Measurements from ENCODE around the gene TBC1D16.
"Not testable (repeated sequence)": the region's sequence is repeated elsewhere in the genome, so short reads cannot be mapped to it uniquely, and the experiment has no call there.

TBC1D16 gene

DNA sequence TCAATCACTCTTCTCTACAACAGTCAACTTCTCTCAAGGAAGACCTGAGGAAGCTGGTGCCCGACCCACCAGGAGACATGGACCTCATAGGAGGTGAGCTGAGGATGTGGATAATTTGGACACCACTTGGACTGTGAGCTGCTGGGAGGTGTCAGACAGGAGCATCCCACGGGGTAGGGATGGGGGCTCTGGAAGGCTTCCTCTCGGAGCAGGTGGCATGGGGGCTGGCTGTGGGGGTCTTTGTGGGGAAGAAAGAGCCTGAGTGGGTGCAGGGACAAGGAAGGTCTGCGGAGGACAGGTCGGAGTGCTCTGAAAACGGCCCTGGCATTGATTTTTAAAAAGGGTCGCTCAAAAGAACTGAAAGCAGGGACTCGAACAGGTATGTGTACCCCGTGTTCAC is 64.0 kb downstream of the TBC1D16 start:
- no peak for DNase-seq

DNA sequence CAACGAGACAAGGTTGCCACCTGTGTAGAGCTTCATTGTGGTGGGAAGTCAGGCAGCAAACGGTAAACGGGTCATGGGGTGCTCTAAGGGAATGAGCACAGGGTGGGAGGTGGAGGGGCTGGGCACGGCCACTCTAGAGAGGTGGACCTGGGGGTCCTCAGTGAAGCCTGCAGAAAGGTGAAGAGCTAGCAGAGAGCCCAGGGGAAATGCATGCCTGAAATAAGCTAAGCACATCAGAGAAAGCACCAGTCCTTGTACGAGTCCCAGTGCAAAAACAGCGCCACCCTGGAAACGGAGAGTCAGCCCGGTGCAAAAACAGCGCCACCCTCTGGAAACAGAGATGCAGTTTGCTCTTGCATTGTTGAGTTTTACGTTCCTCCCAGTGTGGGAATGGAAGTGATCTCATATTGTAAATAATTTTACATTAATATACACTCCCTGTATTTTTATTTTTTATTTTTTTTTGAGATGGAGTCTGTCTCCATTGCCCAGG is 65.0 kb downstream of the TBC1D16 start:
- peak; percentile 42 for DNase-seq

DNA sequence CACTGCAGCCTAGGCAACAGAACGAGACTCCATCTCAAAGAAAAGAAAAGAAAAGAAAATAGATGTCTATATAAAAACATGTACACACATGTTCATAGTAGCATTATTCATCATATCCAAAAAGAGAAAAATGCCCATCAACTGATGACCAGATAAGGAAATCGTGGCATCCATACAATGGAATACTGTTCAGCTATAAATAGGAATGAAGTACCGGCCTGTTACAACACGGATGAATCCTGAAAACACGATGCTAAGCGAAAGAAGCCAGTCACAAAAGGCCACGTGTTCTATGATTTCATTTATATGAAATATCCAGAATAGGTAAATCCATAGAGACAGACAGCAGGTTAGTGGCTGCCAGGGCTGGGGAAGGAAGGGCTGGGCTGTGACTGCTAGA is 65.8 kb downstream of the TBC1D16 start:
- DNase-seq: no peak

DNA sequence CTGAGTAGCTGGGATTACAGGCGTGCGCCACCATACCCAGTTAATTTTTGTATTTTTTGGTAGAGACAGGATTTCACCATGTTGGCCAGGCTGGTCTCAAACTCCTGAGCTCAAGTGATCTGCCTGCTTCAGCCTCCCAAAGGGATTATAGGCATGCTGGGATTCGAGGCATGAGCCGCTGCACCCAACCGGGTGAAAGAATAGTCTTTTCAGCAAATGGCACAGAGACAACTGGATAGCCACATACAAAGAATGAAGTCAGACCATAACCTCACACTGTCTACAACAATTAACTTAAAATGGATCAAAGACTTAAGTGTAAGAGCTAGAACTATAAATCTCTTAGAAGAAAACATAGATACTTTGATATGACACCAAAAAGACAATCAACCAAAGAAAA is 67.6 kb downstream of the TBC1D16 start:
- no peak for DNase-seq

DNA sequence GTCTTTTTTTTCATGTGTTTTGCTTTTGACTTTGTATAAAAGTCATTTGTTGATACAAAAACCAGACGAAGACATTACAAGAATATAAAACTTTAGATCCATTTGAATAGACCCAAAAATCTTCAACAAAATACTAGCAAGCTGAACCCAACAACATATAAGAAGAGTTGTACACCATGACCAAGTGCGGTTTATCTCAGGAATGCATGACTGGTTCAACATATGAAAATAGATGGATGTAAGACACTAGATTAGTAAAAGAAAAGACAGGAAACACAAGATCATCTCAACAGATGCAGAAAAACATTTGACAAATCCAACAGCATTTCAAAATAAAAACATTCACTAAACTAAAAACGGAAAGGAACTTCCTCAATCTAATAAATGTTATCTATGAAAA is 69.0 kb downstream of the TBC1D16 start:
- DNase-seq: no peak

DNA sequence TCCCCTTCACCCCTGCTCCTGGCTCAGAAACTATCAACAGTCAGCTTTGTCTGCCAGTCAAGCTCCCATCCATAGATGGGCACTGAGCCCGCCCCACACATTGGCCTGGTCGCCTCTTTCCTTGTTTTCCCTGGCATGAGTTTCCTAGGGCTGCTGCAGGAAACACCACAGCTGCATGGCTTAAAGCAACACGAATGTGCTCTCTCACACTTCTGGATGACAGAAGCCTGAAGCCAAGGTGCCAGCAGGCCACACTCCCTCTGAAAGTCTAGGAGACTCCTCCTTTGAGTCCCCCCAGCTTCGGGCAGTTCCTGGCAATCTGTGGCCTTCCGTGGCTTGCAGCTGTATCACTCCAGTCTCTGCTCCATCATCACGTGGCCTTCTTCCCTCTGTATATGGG is 69.9 kb downstream of the TBC1D16 start:
- DNase-seq: no peak

DNA sequence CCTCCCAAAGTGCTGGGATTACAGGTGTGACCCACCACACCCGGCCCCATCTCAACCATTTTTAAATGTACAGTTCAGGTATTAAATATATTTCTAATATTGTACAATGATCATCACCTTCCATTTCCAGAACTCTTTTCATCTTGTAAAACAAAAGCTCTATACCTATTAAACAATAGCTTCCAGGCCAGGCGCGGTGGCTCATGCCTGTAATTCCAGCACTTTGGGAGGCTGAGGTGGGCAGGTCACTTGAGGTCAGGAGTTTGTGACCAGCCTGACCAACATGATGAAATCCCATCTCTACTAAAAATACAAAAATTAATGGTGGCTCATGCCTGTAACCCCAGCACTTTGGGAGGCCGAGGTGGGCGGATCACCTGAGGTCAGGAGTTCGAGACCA is 73.2 kb downstream of the TBC1D16 start:
- not testable (repeated sequence) for DNase-seq

DNA sequence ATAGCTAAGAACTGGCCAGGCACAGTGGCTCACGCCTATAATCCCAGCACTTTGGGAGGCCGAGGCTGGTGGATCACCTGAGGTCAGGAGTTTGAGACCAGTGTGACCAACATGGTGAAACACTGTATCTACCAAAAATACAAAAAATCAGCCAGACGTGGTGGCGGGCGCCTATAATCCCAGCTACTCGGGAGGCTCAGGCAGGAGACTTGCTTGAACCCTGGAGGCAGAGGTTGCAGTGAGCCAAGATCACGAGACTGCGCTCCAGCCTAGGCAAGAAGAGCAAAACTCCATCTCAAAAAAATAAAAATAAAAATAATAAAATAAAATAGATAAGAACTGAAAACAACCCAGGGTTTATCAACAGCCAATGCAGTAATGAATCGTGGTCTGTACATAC is 74.1 kb downstream of the TBC1D16 start:
- DNase-seq: not testable (repeated sequence)

DNA sequence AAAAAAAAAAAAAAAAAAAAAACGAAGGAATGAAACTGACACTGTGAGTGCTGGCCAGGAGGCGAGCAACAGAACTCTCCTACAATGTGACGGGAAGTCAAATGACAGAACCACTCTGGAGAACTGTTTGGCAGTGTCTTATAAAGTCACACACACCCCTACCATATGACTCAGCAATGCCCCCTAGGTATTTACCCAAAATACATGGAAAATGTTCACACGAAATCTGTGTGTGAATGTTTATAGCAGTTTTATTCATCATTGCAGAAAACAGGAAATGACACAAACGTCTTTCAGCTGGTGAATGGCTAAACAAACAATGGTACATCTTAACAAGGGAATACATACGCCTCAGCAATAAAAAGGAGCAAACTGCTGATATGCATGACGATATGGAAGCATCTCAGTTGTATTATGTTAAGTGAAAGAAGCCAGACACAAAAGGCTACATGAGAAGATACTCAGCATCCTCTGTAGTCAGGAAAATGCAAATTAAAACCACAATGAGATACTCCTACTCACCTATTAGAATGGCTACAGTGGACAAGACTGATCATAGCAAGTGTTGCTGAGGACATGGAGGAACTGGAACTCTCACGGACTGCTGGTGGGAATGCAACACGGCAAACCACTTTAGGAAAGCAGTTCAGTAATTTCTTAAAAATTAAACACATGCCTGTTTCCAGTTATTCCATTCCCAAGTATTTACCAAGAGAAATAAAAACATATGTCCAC is 74.7 kb downstream of the TBC1D16 start:
- no peak for DNase-seq

DNA sequence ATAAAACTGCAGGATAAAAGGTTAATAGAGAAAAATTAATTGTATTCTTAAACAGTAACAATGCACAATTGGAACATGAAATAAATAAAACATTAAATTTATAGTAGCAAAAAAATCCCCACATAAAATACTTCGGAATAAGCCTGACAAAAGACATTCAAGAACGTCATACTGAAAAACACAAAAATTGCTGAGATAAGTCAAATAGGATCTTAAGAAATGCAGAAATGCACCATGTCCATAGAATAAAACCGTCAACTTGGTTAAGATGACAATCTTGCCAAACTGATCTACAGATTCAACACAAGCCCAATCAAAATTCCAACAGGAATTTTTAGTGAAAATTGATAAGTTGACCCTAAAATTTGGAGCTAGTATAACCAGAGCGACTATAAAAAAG is 76.6 kb downstream of the TBC1D16 start:
- DNase-seq: no peak

DNA sequence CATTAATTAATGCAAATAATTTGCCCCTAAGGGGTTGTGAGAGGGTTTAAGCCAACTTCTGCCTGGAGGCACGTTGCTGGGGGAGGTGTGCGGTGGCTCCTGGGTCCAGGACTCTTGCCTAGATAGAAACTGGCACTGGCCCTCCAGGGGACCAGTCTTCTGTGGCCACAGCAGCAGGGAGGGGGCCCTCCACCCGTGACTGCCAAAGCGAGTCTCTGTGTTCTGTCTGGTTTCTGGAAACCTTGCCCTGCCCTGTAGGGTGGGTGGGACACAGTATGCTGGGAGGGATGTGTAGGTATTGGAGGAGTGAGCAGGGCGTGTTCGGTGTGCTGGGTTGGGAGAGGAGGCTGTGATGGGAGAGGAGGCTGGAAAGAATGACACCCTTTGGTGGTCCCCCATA is 78.8 kb downstream of the TBC1D16 start:
- DNase-seq: no peak

DNA sequence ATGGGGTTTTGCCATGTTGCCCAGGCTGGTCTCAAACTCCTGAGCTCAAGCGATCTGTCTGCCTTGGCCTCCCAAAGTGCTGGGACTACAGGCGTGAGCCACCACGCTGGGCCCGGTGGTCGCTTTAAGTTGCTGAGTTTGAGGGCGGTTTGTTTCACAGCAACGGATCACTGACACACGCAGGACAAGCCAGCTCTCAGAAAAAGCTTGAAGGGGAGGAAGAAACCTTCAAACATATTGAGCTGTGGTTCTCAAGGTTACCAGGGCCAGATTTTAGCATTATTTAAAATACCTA is 79.3 kb downstream of the TBC1D16 start:
- not testable (repeated sequence) for DNase-seq

DNA sequence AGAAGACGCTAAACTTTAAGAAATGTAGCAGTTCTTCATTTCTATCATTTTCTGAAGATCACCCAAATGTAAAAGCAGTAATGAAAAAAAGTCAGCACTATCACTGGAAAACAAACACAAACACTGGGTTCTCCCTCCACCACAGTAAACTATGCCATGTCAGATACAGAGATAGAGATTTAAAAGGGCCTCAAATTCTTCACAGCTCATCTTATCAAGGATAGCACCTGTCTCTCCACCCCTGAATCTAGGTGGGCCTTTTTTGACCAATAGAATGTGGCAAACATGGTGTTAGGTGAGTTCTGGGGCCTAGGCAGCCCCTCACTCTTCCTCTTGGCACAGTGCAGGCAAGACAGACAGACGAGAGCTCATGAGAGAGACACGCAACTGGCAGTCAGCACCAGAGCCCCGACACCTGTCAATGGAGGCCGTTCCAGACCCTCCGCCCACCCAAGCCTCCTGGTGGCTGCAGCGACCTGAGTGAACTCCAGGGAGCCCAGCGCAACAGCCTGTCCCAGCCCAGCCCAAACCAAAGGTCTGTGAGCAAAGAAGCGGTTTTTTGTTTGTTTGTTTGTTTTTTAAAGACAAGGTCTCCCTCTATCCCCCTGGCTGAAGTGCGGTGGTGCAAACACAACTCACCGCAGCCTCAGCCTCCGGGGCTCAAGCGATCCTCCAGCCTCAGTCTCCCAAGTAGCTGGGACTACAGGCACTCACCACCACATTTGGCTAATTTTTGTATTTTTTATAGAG is 79.8 kb downstream of the TBC1D16 start:
- no peak for DNase-seq

DNA sequence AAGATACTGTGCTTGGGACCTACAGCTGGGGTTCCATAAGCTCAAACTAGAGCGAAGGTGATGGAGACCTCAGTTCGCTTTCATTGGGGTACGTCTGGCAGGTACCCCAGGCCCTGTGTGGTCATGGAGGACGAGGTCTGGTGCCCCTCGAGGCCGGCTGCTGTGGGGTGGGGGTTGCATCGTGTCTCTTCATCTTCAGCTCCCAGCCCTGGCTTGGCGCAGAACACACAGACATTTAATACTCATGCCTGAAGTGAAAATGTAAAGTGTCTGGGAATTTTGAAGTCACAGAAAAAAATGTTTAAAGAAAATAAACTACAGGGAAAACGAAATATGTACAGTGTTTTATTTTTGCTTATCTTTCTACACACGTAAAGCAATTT is 80.5 kb downstream of the TBC1D16 start:
- no peak for DNase-seq

DNA sequence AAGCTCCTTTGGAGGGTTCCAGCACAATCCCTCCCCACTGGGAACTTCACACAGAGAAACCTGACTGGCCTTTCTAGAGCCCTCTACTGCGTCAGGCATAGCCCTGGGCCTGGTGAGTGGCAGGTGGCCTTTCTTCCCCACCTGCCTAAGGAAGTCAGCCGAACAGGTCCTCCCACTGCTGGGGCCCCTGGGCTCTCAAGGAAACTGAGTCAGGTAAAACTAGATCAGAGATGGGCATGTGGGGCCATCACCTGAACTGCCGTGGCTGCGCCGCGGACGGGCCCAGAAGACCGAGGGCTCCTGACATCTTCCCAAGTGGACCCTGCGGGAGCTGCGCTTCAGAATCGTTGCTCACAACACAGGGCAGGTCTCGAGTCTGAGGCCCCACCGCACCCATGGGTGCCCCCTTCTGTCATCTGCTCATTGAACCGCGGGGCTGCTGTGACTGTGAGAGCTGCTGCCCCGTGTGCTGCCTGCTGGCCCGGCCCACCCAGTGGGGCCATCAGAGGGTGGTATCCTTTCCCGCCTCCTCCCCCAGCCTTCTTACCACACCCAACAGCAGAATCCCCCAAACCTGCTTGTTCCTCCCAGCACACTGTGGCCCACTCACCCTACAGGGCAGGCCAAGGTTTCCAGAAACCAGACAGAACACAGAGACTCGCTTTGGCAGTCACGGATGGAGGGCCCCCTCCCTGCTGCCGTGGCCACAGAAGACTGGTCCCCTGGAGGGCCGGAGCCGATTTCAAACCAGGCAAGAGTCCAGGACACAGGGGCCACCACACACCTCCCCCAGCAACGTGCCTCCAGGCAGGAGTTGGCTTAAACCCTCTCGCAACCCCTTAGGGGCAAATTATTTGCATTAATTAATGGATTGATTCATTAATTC is 81.1 kb downstream of the TBC1D16 start:
- no peak for DNase-seq

DNA sequence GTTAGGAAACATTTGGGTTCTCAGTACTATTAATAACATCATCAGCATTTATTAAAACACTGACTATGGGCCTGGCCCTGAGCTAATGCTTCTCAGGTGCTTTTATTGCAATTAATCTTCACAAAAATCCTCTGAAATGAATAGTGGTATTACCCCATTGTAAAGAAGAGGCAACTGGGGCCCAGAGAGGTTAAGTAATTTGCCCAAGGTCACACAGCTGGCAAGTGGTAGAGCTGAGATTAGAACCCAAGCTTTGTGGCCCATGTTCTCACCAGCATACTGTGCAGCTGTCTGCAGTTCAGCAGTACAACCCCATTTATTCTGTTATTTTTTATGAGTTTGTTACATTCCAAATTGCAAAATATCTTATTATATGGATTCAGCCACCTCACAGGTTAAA is 82.3 kb downstream of the TBC1D16 start:
- no peak for DNase-seq

DNA sequence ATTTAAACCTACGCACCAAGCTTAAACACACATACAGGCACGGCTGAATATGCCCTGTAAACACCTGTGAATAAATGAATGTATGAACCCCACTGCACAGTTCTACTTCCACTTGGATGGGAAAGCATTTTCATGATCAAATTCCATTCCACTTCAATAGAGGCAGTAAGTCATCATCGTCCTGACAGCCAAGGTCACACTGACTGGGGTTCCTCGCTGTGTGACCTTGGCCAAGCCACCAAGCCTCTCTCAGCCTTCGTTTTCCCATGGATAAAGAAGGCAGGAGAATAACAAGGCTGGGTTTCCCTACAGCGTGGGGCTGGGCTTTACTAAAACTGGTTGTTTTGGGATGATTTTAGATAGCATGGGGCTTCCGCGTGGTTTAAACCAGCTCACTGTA is 82.8 kb downstream of the TBC1D16 start:
- no peak for DNase-seq

DNA sequence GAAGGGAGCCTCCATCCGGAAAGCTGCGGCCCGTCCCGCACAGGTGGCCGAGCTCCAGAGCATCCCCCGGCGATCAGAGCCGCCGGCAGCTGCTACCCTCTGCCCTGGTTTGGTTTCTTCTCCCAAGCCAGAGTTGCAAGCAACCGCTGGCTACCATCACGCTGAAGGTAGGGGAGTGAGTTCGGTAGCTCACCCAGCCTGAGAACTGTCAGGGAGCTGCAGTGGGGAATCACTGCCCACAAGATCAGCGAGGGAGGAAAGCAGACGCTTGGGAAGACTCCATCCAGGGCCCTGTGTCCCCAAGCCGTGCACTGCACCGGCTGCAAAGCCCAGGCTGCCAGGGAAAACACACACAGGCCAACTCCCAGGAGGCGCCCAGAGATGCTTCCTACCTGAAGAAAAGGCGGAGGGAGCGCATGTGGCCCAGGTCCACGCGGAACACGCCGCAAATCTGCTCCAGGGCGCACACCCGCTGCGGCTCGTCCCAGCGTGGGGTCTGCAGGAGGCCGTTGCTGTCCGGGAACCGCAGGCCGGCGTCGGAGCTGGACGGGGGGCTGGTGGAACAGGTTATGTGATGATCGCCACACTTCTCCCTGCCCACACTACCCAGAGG is 83.3 kb downstream of the TBC1D16 start:
- no peak for DNase-seq

DNA sequence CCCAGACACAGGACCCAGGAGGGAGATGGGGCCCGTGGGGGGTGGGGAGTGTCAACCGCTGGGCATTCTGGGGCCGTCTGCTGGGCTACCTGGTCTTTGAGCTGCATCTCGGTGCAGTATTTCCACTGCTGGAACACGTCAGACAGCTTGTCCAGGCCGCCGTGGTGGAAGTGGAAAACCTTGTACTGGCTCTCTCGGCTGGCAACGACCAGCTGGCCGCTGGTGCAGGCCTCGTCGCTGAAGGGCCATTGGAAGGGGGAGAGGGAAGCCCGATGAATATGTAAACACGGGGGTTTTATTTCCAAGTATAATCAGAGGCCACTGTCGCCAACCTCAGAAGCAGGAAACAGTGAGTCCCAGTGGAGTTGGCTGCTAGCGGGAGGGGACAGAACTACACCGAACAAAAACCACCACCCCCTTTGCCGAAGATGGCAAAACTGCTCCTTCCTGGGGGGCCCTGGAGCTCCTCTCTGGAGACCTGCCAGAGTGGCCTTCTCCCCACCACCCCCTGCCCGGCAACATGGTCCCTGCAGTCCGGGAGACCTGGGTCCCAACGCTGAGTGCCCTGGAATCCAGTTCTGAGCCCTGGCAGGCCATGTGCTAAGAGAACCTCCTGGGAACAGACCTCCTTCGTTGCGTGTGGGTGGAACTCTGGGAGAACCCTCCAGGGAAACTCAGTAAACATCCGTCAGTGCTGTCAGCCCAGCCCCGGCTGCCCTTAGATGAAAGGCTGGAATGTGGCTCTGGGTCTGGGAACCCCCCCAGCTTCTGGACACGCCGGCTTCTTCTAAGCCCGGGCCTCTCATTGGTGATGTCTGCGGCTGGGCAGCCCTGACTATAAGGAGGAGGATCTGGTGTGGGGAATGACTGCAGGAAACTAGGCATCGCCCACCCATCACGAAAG is 84.1 kb downstream of the TBC1D16 start:
- DNase-seq: no peak

DNA sequence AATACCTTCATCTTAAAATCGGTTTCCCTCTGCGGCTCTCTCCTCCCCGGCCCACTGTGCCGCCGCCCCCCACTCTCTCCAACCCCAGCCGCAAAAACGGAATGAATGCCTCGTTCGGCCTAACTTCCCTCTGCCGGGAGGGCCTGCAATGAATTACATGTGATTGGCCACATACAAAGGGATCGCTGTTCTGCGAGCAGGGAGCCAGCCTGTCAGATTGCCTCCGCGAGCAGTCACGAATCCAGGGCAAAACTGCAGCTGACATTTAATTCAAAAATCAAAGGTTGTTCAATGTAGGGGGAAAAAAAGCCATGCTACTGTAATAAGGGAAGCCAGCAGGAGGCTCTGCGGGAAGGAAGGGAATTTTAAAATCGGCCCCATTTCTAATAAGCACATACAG is 84.9 kb downstream of the TBC1D16 start:
- no peak for DNase-seq

DNA sequence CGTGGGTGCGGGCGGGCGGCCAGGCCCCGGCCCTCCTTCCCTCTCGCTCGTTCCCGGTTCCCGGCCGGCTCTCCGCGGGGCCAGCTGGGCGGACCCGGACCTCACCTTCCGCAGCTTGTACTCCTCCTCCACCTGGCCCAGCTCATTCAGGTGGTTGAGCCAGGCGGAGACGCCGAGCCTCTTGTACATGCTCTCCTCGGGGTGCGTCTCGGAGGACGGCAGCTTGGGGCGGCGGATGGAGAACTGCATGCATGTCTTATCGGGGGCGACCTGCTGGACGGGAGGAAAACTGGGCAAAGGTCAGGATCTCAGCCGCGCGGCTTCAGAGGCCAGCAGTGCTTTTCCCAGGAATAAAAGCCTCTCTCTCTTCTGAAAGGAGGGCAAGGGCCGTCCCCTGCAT is 85.4 kb downstream of the TBC1D16 start:
- no peak for DNase-seq

DNA sequence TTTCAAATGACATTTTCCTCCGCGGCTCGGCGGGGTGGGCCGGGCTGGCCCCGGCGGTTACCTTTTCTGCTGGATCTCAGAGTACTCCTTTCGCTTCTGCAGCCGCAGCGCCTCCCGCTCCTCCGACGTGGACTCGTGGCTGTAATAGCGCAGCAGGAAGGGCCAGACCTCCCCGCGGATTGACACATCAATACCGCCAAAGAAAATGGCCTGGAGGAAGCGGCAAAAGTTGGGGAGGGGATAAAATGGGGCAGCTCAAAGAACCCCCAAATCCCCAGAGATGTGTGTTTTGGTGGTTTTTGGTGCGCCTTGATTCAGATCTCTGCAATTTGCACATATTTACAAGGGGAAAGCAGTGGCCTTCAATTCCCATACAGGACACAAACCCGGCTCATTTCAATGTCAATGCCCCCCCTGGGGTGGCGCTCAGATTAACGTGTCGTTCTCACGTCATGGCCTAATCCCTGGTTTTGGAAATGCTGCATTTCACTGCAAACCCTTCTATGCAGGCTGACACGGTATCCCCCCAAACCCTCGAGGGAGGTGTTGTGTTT is 85.9 kb downstream of the TBC1D16 start:
- no peak for DNase-seq
